ENCODE measurements around the gene TSPEAR. TPM values are rescaled to one million over a fixed set of nuclear protein-coding genes. Genes with fewer than 3 reads are reported as not detected.
"Not testable (repeated sequence)": the region's sequence is repeated elsewhere in the genome, so short reads cannot be mapped to it uniquely, and the experiment has no call there.

TSPEAR gene
- polyA plus RNA-seq, 2 donors, result 0.01 to 0.04 TPM

DNA sequence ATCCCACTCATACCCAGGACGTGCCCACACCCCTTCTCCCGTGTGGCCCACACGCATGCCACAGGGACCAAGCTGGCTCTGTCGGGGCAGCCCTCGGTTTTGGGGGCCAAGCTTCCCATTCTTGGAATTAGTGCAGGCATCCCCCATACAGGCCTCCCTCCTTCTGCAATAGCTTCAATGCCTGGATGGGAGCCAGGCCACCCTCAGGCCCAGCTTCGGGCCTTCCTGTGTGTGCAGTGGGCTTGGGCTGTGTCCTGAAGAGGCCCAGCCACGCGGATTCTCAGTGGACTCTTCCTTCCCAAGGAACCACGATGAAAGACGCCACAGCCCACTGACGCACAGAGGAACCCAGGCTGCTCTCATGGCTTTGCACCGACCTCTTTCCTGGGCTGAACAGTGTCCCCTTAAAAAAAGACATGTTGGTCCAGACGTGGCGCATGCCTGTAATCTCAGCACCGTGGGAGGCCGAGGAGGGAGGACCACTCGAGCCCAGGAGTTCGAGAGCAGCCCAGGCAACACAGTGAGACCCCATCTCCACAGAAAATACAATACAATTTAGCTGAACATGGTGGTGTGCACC is 61.8 kb downstream of the TSPEAR start:
- Histone ChIP-seq H3K4me3 (ENCODE audit: low read depth in 1 of 2, low read length in 2 of 2) (no peak overlapping the region), H3K4me1 (ENCODE audit: control insufficient read depth in 2 of 2, insufficient read depth in 2 of 2, low read length in 1 of 2) (no peaks in the 10 kb centered on the region), H3K36me3 (ENCODE audit: control insufficient read depth in 2 of 2, insufficient read depth in 2 of 2, low read length in 1 of 2) (no peaks in the 10 kb centered on the region), H3K9me3 (ENCODE audit: control insufficient read depth in 2 of 2, insufficient read depth in 1 of 2, low read depth in 1 of 2, low read length in 1 of 2) (no peaks in the 10 kb centered on the region), H3K27ac (ENCODE audit: low read depth in 2 of 2, low read length in 1 of 2) (no peak overlapping the region), H3K27me3 (ENCODE audit: control insufficient read depth in 1 of 2, insufficient read depth in 2 of 2, low read length in 2 of 2) (no peaks in the 10 kb centered on the region)
- 88 to 89% methylated on average over 18 of the region's 18 CpGs for WGBS, 2 donors

DNA sequence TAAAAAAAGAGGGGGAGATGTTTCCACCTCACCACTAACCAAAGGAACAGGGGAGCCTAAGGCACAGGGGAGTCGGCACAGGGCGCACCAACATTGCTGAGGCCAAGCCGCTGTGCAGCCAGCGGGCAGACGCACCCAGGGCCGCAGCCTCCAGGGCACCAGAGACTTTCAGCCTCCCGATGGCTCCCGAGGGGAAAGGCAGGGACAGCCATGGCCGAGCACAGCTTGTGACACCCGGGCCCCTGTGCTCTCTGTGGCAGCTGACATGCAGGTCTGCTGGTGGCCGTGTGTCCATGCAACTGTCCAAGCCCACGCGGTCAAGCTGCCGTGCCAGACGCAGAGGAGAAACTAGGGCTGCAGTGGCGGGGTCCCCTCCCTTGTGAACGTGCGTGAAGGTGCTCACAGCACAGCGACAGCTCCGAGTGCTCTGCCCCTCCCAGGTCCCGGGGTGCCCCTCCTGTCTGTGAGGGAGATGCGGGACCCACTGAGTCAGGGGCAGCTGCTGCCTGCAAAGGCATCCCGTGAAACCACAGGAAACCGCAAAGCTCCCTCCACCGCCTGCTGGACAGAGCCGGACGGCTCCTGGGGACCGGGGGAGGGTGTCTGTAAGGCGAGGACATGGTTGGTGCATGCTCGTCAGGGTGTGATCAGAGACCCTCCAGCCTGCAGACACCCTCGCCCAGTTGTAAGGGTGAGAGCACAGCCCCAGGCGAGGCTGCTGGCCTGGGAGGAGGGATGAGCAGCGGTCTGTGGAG is 62.6 kb downstream of the TSPEAR start:
- no peak overlapping the region for H3K27ac ChIP-seq (ENCODE audit: low read depth in 2 of 2, low read length in 1 of 2)
- no peak overlapping the region for H3K4me3 ChIP-seq (ENCODE audit: low read depth in 1 of 2, low read length in 2 of 2)
- H3K36me3 ChIP-seq (ENCODE audit: control insufficient read depth in 2 of 2, insufficient read depth in 2 of 2, low read length in 1 of 2), result no peaks in the 10 kb centered on the region
- peaks cover 0 to 4% of the 10 kb centered on the region in 2 donors for H3K9me3 ChIP-seq (ENCODE audit: control insufficient read depth in 2 of 2, insufficient read depth in 1 of 2, low read depth in 1 of 2, low read length in 1 of 2)
- no peaks in the 10 kb centered on the region for H3K27me3 ChIP-seq (ENCODE audit: control insufficient read depth in 1 of 2, insufficient read depth in 2 of 2, low read length in 2 of 2)
- WGBS, 2 donors, result 76 to 81% methylated on average over 32 to 33 of the region's 33 CpGs
- no peaks in the 10 kb centered on the region for H3K4me1 ChIP-seq (ENCODE audit: control insufficient read depth in 2 of 2, insufficient read depth in 2 of 2, low read length in 1 of 2)

GRCh38 chr21:44647222-44647552 is 64.2 kb downstream of the TSPEAR start:
- Histone ChIP-seq H3K4me1 (ENCODE audit: control insufficient read depth in 2 of 2, insufficient read depth in 2 of 2, low read length in 1 of 2) (no peaks in the 10 kb centered on the region), H3K27ac (ENCODE audit: low read depth in 2 of 2, low read length in 1 of 2) (no peak overlapping the region), H3K4me3 (ENCODE audit: low read depth in 1 of 2, low read length in 2 of 2) (no peak overlapping the region), H3K9me3 (ENCODE audit: control insufficient read depth in 2 of 2, insufficient read depth in 1 of 2, low read depth in 1 of 2, low read length in 1 of 2) (peaks cover 0 to 7% of the 10 kb centered on the region in 2 donors), H3K36me3 (ENCODE audit: control insufficient read depth in 2 of 2, insufficient read depth in 2 of 2, low read length in 1 of 2) (no peaks in the 10 kb centered on the region), H3K27me3 (ENCODE audit: control insufficient read depth in 1 of 2, insufficient read depth in 2 of 2, low read length in 2 of 2) (no peaks in the 10 kb centered on the region)
- WGBS, 2 donors, result 51 to 58% methylated on average over 8 of the region's 8 CpGs

GRCh38 chr21:44646366-44647221 is 64.8 kb downstream of the TSPEAR start, which contains the start of gene KRTAP10-11:
KRTAP10-11 (plus strand) TSS chr21:44646414; CDS start chr21:44646459, 45 bp downstream.
- WGBS, 2 donors, result 67 to 73% methylated on average over 21 of the region's 21 CpGs
- not testable (repeated sequence) for H3K27ac ChIP-seq (ENCODE audit: low read depth in 2 of 2, low read length in 1 of 2); H3K9me3 ChIP-seq (ENCODE audit: control insufficient read depth in 2 of 2, insufficient read depth in 1 of 2, low read depth in 1 of 2, low read length in 1 of 2); H3K36me3 ChIP-seq (ENCODE audit: control insufficient read depth in 2 of 2, insufficient read depth in 2 of 2, low read length in 1 of 2); H3K4me1 ChIP-seq (ENCODE audit: control insufficient read depth in 2 of 2, insufficient read depth in 2 of 2, low read length in 1 of 2); H3K4me3 ChIP-seq (ENCODE audit: low read depth in 1 of 2, low read length in 2 of 2); H3K27me3 ChIP-seq (ENCODE audit: control insufficient read depth in 1 of 2, insufficient read depth in 2 of 2, low read length in 2 of 2)

DNA sequence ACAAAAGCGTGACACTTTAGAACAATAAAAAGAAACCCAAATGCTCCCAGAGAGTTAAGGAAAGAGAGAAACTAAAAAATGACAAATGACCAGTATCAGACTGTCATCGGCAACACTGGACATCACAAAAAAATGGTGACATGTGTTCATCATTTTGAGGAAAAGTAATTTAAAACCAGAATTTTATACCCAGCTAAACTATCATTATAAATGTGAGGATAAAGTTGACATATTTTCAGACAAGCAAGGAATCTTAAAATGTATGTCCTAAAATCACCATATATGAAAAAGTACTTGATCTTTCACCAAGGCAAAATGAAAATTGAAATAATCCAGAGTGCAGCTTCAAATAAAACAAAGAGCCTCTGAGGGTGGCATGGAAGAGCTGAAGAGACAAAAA is 66.5 kb downstream of the TSPEAR start:
- 44 to 48% methylated on average over 2 of the region's 2 CpGs for WGBS, 2 donors
- no peaks in the 10 kb centered on the region for H3K27me3 ChIP-seq (ENCODE audit: control insufficient read depth in 1 of 2, insufficient read depth in 2 of 2, low read length in 2 of 2)
- H3K27ac ChIP-seq (ENCODE audit: low read depth in 2 of 2, low read length in 1 of 2), result no peak overlapping the region
- peaks cover 0 to 7% of the 10 kb centered on the region in 2 donors for H3K9me3 ChIP-seq (ENCODE audit: control insufficient read depth in 2 of 2, insufficient read depth in 1 of 2, low read depth in 1 of 2, low read length in 1 of 2)
- H3K36me3 ChIP-seq (ENCODE audit: control insufficient read depth in 2 of 2, insufficient read depth in 2 of 2, low read length in 1 of 2), result no peaks in the 10 kb centered on the region
- no peak overlapping the region for H3K4me3 ChIP-seq (ENCODE audit: low read depth in 1 of 2, low read length in 2 of 2)
- H3K4me1 ChIP-seq (ENCODE audit: control insufficient read depth in 2 of 2, insufficient read depth in 2 of 2, low read length in 1 of 2), result no peaks in the 10 kb centered on the region

DNA sequence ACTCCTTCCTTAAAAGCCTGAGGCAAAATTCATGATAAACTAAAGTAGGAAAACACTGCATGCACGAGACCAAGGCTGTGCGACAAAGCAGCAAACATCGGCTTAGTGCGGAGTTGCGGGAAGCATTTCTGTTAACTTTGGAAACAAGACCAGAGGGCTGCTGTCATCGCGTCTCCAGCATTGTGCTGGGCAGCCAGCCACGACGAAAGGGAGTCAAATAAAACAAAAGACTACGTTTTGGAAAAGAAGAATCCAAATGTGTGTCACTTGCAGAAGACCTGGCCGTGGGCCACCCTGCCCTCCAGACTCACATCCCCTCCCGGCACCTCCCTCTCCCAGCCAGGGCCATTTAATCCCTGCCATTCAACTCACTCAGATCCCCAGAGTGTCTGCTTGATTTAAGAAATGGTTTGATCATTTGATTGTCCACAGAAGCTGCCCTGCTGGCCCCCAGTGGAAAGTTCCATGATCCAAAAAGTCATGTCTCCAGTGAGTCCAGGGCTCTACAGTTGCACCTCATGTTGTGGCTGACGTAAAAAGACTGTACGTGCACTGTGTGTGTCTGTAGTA is 67.5 kb downstream of the TSPEAR start:
- H3K9me3 ChIP-seq (ENCODE audit: control insufficient read depth in 2 of 2, insufficient read depth in 1 of 2, low read depth in 1 of 2, low read length in 1 of 2), result peaks cover 0 to 7% of the 10 kb centered on the region in 2 donors
- H3K4me1 ChIP-seq (ENCODE audit: control insufficient read depth in 2 of 2, insufficient read depth in 2 of 2, low read length in 1 of 2), result no peaks in the 10 kb centered on the region
- H3K27me3 ChIP-seq (ENCODE audit: control insufficient read depth in 1 of 2, insufficient read depth in 2 of 2, low read length in 2 of 2), result no peaks in the 10 kb centered on the region
- no peaks in the 10 kb centered on the region for H3K36me3 ChIP-seq (ENCODE audit: control insufficient read depth in 2 of 2, insufficient read depth in 2 of 2, low read length in 1 of 2)
- whole genome bisulfite sequencing, 2 donors, result 62 to 64% methylated on average over 14 of the region's 14 CpGs
- no peak overlapping the region for H3K27ac ChIP-seq (ENCODE audit: low read depth in 2 of 2, low read length in 1 of 2)
- H3K4me3 ChIP-seq (ENCODE audit: low read depth in 1 of 2, low read length in 2 of 2), result no peak overlapping the region

DNA sequence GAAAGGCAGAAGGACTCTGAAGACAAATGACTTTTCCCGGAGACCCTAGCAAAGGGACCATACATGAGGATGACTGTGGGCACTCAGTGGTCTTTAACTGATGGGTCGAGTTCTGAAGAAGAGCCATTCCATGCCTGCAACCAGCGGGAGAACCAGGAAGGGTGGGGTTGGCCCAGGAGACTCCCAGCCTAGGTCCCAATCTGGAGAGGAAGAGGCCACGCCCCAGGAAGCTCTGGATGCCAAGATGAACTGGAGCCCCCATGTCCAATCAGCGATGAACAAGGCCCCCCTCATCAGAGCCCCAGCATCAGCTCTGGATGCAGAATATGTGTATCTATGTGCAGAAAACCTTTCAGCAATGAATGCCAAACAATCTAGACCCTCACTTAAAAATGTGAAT is 70.6 kb downstream of the TSPEAR start:
- Histone ChIP-seq H3K27me3 (ENCODE audit: control insufficient read depth in 1 of 2, insufficient read depth in 2 of 2, low read length in 2 of 2) (peaks cover 0 to 5% of the 10 kb centered on the region in 2 donors), H3K9me3 (ENCODE audit: control insufficient read depth in 2 of 2, insufficient read depth in 1 of 2, low read depth in 1 of 2, low read length in 1 of 2) (peaks cover 0 to 7% of the 10 kb centered on the region in 2 donors), H3K27ac (ENCODE audit: low read depth in 2 of 2, low read length in 1 of 2) (no peak overlapping the region), H3K36me3 (ENCODE audit: control insufficient read depth in 2 of 2, insufficient read depth in 2 of 2, low read length in 1 of 2) (no peaks in the 10 kb centered on the region), H3K4me1 (ENCODE audit: control insufficient read depth in 2 of 2, insufficient read depth in 2 of 2, low read length in 1 of 2) (no peaks in the 10 kb centered on the region), H3K4me3 (ENCODE audit: low read depth in 1 of 2, low read length in 2 of 2) (no peak overlapping the region)
- WGBS, 2 donors, result 80 to 88% methylated on average over 5 of the region's 5 CpGs

DNA sequence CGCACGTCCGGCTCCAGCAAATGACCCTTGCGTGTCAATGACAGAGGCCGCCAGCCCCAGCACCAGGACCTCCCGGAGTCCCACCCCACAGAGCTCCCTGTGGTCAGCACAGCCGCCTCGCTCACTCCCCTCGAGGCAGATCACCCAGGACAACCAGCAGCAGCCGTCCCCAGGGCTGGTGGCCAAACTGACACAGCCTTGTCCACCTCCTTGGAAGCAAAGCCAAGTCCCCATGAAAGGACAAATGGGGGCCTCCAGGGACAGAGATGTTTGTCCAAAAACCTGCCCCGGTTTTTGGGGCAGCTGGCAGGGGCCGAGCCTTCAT is 72.1 kb downstream of the TSPEAR start:
- Histone ChIP-seq H3K4me1 (ENCODE audit: control insufficient read depth in 2 of 2, insufficient read depth in 2 of 2, low read length in 1 of 2) (no peaks in the 10 kb centered on the region), H3K36me3 (ENCODE audit: control insufficient read depth in 2 of 2, insufficient read depth in 2 of 2, low read length in 1 of 2) (no peaks in the 10 kb centered on the region), H3K9me3 (ENCODE audit: control insufficient read depth in 2 of 2, insufficient read depth in 1 of 2, low read depth in 1 of 2, low read length in 1 of 2) (peaks cover 0 to 7% of the 10 kb centered on the region in 2 donors), H3K27ac (ENCODE audit: low read depth in 2 of 2, low read length in 1 of 2) (no peak overlapping the region), H3K4me3 (ENCODE audit: low read depth in 1 of 2, low read length in 2 of 2) (no peak overlapping the region), H3K27me3 (ENCODE audit: control insufficient read depth in 1 of 2, insufficient read depth in 2 of 2, low read length in 2 of 2) (peaks cover 0 to 5% of the 10 kb centered on the region in 2 donors)
- 76 to 85% methylated on average over 12 of the region's 12 CpGs for WGBS, 2 donors

GRCh38 chr21:44638506-44639330 is 72.7 kb downstream of the TSPEAR start:
- not testable (repeated sequence) for H3K9me3 ChIP-seq (ENCODE audit: control insufficient read depth in 2 of 2, insufficient read depth in 1 of 2, low read depth in 1 of 2, low read length in 1 of 2); H3K4me3 ChIP-seq (ENCODE audit: low read depth in 1 of 2, low read length in 2 of 2); H3K4me1 ChIP-seq (ENCODE audit: control insufficient read depth in 2 of 2, insufficient read depth in 2 of 2, low read length in 1 of 2); H3K36me3 ChIP-seq (ENCODE audit: control insufficient read depth in 2 of 2, insufficient read depth in 2 of 2, low read length in 1 of 2); H3K27ac ChIP-seq (ENCODE audit: low read depth in 2 of 2, low read length in 1 of 2); H3K27me3 ChIP-seq (ENCODE audit: control insufficient read depth in 1 of 2, insufficient read depth in 2 of 2, low read length in 2 of 2)
- WGBS, 2 donors, result 79 to 84% methylated on average over 17 to 21 of the region's 21 CpGs
